22Rv1 (cell line): Measurements from ENCODE around the gene TMEM205.
A peak's percentile ranks its signal among the peaks of the same experiment; 100 is the strongest.

Experiments
- H3K27ac ChIP-seq: fragments of 450-650 bp; 2 replicates; pipeline ENCODE4 v1.5.1; 2017
- ZFX ChIP-seq: fragments of 450-650 bp; IDR thresholded peaks from 2 replicates; pipeline ENCODE4 v1.6.1; 2017; ENCODE audit warnings: antibody characterized with exemption, borderline replicate concordance
- TF ChIP-seq, protein P1 (sequence below): fragments of 450-650 bp; IDR thresholded peaks from 2 replicates; pipeline ENCODE4 v1.5.1; 2017; ENCODE audit warnings: mild to moderate bottlenecking

TMEM205 gene

DNA sequence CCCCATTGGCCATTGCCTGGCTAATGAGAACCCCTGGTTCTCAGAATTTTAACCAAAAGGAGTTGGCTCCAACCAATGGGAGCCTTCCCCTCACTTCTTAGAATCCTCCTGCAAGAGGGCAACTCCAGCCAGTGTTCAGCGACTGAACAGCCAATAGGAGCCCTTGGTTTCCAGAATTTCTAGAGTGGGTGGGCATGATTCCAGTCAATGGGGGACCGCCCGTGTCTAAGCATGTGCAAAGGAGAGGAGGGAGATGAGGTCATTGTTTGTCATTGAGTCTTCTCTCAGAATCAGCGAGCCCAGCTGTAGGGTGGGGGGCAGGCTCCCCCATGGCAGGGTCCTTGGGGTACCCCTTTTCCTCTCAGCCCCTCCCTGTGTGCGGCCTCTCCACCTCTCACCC, 18.9 kb upstream of the TMEM205 start:
- no peak overlapping the region for H3K27ac ChIP-seq
- TF ChIP-seq ZFX = no peak
- TF ChIP-seq, protein P1, sequence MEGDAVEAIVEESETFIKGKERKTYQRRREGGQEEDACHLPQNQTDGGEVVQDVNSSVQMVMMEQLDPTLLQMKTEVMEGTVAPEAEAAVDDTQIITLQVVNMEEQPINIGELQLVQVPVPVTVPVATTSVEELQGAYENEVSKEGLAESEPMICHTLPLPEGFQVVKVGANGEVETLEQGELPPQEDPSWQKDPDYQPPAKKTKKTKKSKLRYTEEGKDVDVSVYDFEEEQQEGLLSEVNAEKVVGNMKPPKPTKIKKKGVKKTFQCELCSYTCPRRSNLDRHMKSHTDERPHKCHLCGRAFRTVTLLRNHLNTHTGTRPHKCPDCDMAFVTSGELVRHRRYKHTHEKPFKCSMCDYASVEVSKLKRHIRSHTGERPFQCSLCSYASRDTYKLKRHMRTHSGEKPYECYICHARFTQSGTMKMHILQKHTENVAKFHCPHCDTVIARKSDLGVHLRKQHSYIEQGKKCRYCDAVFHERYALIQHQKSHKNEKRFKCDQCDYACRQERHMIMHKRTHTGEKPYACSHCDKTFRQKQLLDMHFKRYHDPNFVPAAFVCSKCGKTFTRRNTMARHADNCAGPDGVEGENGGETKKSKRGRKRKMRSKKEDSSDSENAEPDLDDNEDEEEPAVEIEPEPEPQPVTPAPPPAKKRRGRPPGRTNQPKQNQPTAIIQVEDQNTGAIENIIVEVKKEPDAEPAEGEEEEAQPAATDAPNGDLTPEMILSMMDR = no peak

DNA sequence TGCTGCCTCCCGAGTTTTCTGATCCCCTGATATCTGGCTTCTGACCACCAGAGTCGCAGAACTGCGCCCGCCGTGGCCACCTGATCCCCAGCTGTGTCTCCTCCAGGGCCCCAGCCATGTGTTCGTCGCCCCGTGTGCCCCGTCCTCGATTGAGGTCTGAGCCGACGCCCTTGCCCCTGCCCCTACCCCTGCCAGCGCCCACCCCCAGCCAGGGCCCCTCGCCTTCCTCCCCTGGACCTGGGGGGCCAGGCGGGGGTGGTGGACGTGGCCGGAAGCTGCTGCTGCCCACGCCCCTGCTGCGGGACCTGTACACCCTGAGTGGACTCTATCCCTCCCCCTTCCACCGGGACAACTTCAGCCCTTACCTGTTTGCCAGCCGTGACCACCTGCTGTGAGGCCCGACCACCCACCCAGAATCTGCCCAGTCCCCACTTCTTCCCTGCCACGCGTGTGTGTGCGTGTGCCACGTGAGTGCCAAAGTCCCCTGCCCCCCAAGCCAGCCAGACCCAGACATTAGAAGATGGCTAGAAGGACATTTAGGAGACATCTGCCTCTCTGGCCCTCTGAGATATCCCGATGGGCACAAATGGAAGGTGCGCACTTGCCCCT, 18.3 kb upstream of the TMEM205 start:
- TF ChIP-seq, protein P1 = no peak
- TF ChIP-seq ZFX = no peak
- no peak overlapping the region for H3K27ac ChIP-seq

DNA sequence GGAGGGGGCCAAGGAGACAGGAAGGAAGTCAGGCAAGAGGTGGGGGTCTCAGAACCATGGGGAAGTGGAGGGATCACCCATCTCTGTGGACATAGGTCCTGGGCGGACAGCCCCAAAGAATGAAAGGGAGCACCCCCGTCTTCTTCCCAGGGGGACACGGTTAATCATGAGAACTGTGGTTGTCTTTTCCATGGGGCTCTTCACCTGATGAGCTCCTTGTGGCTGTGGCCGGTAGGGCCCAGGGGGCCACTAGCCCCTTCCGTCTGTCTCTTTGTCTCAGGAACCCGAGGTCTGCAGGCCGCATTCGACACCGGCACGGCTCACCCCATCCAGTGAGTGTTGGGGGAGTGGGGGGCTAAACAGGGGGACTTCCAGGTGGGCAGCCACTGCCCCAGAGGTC, 17.8 kb upstream of the TMEM205 start:
- no peak for TF ChIP-seq ZFX
- TF ChIP-seq, protein P1 = no peak
- H3K27ac ChIP-seq = no peak overlapping the region

DNA sequence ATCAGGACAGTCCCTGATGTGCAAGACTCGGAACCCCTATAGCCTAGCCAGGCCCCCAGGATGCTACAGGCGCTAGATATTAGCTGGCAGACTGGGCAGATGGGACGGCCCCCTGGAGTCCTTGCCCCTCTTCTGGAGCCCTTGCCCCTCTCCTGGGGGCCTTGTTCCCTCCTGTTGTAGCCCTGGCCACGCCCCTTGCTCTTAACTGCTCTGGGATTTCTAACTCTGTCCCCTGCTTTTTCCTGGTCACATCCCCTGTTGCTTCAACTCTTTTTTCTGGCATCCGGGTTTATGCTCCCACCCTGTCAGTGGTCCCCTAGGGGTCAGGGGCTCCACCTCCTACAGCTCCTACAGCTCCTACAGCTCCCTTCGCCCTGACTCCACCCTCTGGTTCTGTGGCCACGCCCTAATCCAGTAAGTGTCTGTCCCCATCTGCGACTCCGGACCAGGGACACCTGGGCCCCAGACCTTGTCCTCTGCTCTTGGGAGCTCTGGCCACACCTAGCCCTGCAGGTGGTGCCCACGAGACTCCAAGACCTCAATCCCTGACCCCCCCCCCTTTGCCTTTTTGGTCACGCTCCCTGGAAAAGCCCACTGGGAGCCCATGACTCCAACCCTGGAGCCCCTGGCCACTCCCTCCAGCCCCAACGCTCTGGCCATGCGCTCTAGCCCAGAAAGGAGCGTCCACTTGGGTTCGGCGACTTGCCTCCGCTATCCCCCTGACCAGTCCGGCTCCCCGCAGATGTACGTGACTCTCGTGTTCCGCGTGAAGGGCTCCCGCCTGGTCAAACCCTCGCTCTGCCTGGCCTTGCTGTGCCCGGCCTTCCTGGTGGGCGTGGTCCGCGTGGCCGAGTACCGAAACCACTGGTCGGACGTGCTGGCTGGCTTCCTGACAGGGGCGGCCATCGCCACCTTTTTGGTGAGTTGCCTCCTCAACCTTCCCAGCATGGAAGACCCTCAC, 16.0 kb upstream of the TMEM205 start:
- TF ChIP-seq ZFX = no peak
- TF ChIP-seq, protein P1 = no peak
- peak overlapping the region; percentile 48 for H3K27ac ChIP-seq

DNA sequence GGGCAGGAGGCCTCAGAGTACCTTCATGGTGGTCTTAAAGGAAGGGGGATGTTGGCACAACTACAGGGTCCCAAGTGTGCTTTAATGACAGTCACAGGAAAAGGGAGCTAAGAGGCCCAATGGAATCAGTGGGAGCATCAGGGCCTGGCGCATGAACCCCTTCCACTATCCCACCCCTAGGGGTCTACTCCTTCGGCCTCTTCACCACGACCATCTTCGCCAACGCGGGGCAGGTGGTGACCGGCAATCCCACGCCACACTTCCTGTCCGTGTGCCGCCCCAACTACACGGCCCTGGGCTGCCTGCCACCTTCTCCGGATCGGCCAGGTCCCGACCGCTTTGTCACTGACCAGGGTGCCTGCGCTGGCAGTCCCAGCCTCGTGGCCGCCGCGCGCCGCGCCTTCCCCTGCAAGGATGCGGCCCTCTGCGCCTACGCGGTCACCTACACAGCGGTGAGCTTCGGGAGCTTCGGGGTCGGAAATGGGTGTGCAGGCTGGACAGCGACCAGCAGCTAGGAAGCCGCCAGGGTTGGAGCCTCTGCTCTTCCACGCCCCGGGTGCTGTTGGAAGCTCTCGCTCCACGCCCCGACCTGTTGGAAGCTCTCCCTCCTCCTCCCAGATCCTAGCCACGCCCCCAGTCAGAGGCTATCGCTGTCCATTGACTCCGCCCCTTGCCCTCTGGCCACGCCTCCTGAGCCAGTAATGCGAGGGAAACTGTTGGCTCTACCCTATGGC, 15.1 kb upstream of the TMEM205 start:
- peak overlapping the region; percentile 48 for H3K27ac ChIP-seq
- no peak for TF ChIP-seq ZFX
- TF ChIP-seq, protein P1 = no peak

DNA sequence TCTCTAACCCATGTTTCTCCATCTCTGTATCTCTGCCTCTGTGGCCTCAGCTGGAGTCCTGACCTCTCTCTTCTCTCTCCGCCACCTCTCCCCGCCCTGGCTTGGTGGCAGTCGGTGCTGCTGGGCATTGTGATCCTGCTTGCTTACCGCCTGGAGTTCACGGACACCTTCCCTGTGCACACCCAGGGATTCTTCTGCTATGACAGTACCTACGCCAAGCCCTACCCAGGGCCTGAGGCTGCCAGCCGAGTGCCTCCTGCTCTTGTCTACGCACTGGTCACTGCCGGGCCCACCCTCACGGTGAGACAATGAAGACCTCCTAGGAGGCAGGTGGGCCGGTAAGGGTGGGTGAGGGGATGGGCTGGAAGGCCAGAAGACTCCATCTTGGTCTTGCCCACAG, 13.4 kb upstream of the TMEM205 start:
- no peak overlapping the region for H3K27ac ChIP-seq
- TF ChIP-seq, protein P1 = no peak
- no peak for TF ChIP-seq ZFX
